Lower leg skin (tissue), 4 donors: ENCODE results near the gene SLC25A52. TPM values are rescaled to one million over a fixed set of nuclear protein-coding genes. Genes with fewer than 3 reads are reported as not detected.

Experiments
- DNase-seq, 2 donors: peaks; one replicate each; pipeline ENCODE4 v3.0.0-alpha.2; 2019; ENCODE audit warnings: low spot score in 2 of 2
- H3K4me3 ChIP-seq: fragments of 200-600 bp; sonication (generic); 2 replicates; pipeline ENCODE4 v1.5.1; 2017; ENCODE audit warnings: mild to moderate bottlenecking, low read depth; ENCODE audit not compliant: poor library complexity, severe bottlenecking
- POLR2A ChIP-seq, 2 donors: fragments of 450-650 bp; IDR thresholded peaks; one replicate each; pipeline ENCODE4 v1.6.1; 2016 to 2017; ENCODE audit warnings: antibody characterized with exemption in 2 of 2, mild to moderate bottlenecking in 1 of 2, moderate library complexity in 1 of 2
- WGBS, 2 donors: methylation state at CpG; one replicate each; pipeline ENCODE4 v1.1.5; 2018; 5-methylcytosine and 5-hydroxymethylcytosine counted together
- intact Hi-C: fragments of 100-400 bp; cut with DNase I; formaldehyde crosslinking; loops from one replicate; pipeline ENCODE4 v1.15.0; 2023; ENCODE audit warnings: low total_unique reads
- total RNA-seq, 4 donors: library from RNA; depleted of rRNA; stranded (reverse); fragments of >200 nt; gene quantifications; one replicate each; pipeline ENCODE4 v1.1.0, GENCODE V29; 2016
- TF ChIP-seq, protein P1 (sequence below), 3 donors: fragments of 450-650 bp; IDR thresholded peaks; one replicate each; pipeline ENCODE4 v1.5.1; 2016; ENCODE audit warnings: antibody characterized with exemption in 3 of 3, mild to moderate bottlenecking in 3 of 3, moderate library complexity in 2 of 3

The SLC25A52 gene
- total RNA-seq, 4 donors from 2014 or later: not detected

DNA sequence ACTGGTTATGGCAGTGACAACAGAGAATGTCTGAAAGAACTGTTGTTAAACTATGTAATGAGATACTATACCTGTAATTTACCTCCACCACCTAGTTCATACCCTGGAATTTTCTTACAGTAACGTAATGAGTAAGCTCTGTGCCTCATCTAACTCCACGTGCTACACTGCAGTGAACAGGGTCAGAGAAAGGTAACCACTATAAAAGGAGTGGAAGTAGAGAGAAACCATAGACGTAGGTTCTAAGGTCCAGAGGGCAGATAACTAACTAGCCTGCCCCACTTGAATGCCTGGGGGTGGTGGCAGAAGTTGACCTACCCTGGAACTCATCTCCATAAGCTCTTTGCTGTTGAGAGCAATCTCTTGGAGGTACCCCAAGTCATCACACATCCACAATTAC is 44.3 kb downstream of the SLC25A52 start:
- intact Hi-C loops: no loop called here
- WGBS, 2 donors: 87 to 89% methylated on average over 3 of the region's 3 CpGs
- no peak for TF ChIP-seq POLR2A (IDR thresholded peaks at IDR 0.05)
- TF ChIP-seq, protein P1, sequence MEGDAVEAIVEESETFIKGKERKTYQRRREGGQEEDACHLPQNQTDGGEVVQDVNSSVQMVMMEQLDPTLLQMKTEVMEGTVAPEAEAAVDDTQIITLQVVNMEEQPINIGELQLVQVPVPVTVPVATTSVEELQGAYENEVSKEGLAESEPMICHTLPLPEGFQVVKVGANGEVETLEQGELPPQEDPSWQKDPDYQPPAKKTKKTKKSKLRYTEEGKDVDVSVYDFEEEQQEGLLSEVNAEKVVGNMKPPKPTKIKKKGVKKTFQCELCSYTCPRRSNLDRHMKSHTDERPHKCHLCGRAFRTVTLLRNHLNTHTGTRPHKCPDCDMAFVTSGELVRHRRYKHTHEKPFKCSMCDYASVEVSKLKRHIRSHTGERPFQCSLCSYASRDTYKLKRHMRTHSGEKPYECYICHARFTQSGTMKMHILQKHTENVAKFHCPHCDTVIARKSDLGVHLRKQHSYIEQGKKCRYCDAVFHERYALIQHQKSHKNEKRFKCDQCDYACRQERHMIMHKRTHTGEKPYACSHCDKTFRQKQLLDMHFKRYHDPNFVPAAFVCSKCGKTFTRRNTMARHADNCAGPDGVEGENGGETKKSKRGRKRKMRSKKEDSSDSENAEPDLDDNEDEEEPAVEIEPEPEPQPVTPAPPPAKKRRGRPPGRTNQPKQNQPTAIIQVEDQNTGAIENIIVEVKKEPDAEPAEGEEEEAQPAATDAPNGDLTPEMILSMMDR (IDR thresholded peaks at IDR 0.05): no peak
- no peak for DNase-seq
- H3K4me3 ChIP-seq: no peak overlapping the region

DNA sequence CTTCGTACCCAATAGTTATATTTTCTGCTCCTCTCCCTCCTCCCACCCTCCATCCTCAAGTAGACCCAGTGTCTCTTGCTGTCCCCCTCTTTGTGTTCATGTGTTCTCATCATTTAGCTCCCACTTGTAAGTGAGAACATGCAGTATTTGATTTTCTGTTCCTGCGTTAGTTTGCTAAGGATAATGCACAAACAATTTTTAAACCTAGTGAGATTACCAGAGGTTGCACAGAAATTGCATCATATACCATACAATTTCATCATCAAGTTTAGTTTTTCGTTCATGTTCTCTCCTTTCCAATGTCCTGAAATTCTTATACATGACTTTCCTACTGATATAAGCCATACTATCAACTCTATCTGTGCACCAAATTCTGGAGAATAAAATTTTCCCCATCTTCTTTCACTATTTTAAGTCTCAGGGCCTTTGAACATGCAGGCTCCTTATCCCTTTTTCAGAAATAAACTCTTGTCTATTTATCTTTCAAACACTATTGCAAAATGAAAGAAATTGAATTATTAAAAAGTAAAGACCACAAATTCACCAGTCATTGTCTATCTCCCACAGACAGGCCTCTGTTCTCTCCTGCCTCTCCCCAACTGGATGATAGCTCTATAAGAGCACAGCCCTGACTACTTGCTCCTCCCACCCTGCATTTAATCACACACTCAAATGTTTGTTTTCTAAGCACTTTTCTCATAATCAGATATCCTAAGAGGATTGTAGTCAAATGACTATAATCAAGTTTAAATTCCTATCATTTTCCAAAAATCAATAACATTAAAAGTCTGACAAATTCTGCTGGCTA is 49.1 kb downstream of the SLC25A52 start:
- DNase-seq: no peak
- no peak overlapping the region for H3K4me3 ChIP-seq
- TF ChIP-seq POLR2A (IDR thresholded peaks at IDR 0.05): no peak
- TF ChIP-seq, protein P1 (IDR thresholded peaks at IDR 0.05): no peak
- intact Hi-C loops: no loop called here
- WGBS, 2 donors: 78 to 89% methylated on average over 3 of the region's 3 CpGs

DNA sequence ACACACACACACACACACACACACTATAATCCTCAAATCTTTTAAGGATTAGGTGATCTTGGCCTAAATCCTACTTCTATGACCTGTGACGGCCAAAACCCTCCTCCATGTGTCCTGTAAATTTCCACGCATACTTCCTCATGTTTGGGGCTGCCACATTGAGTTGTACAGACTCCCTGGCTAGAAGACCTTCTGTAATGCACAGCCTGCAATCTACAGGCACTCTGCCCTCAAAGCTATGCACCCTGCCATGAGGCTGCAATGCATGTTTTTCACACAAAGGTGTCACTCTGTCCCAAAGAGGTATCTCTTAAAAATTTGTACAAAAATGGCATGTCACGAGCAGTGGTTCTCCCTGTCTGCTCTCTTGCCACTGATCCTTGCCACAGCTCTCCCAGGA is 49.9 kb downstream of the SLC25A52 start:
- intact Hi-C loops: no loop called here
- no peak overlapping the region for H3K4me3 ChIP-seq
- WGBS, 2 donors: 59 to 77% methylated on average over 3 of the region's 3 CpGs
- DNase-seq: no peak
- TF ChIP-seq, protein P1 (IDR thresholded peaks at IDR 0.05): no peak
- no peak for TF ChIP-seq POLR2A (IDR thresholded peaks at IDR 0.05)

Other genes with a start within 250 kb of the SLC25A52 start
- not detected for gene TTR, start 169.0 kb downstream of the SLC25A52 start, total RNA-seq
- 1 to 10 TPM; 1.3 to 2.1 (median 1.6) TPM for gene B4GALT6, start 76.3 kb downstream of the SLC25A52 start, total RNA-seq
- gene TRAPPC8, start 182.2 kb upstream of the SLC25A52 start, total RNA-seq: 10 to 100 TPM; 43.3 to 54.6 (median 50.5) TPM